GM21619 (cell line): ENCODE measurements around the gene TPRA1.

Source experiments
- ATAC-seq: cut with Tn5 transposase; IDR thresholded peaks from one replicate; pipeline ENCODE4 v1.9.1; 2021; ENCODE audit not compliant: unreplicated experiment

TPRA1 gene

GRCh38 chr3:127590593-127591465, at the start of gene TPRA1:
Gene TPRA1 (minus strand): TSS chr3:127590733. CDS start chr3:127580146, 10,587 bp downstream.
- peak; percentile 70 for ATAC-seq

GRCh38 chr3:127640042-127640355, 49.5 kb upstream of the TPRA1 start:
- no peak for ATAC-seq

- ATAC-seq = no peak
These were observed 48.9 kb upstream of the TPRA1 start for GRCh38 chr3:127639173-127640041.

GRCh38 chr3:127637971-127638370, 47.4 kb upstream of the TPRA1 start:
- no peak for ATAC-seq

- no peak for ATAC-seq
These were observed 47.0 kb upstream of the TPRA1 start for GRCh38 chr3:127637546-127637945.

GRCh38 chr3:127634653-127635052, 44.1 kb upstream of the TPRA1 start:
- ATAC-seq = no peak

GRCh38 chr3:127632035-127632820, 41.7 kb upstream of the TPRA1 start:
- no peak for ATAC-seq

GRCh38 chr3:127630811-127631714, 40.5 kb upstream of the TPRA1 start:
- no peak for ATAC-seq

- ATAC-seq = no peak
These were observed 39.2 kb upstream of the TPRA1 start for GRCh38 chr3:127629467-127630403.

- no peak for ATAC-seq
These were observed 38.4 kb upstream of the TPRA1 start, which contains the start of gene PODXL2 for GRCh38 chr3:127628788-127629466. Gene PODXL2 (plus strand): TSS chr3:127629185. CDS start chr3:127629220, 35 bp downstream.

- ATAC-seq = no peak
These were observed 37.9 kb upstream of the TPRA1 start for GRCh38 chr3:127628426-127628787.

GRCh38 chr3:127625821-127626220, 35.3 kb upstream of the TPRA1 start:
- ATAC-seq = no peak

- no peak for ATAC-seq
These were observed 33.5 kb upstream of the TPRA1 start for GRCh38 chr3:127624063-127624462.

- ATAC-seq = no peak
These were observed 32.4 kb upstream of the TPRA1 start for GRCh38 chr3:127622772-127623576.

GRCh38 chr3:127622031-127622430, 31.5 kb upstream of the TPRA1 start:
- ATAC-seq = no peak

GRCh38 chr3:127620637-127621375, 30.3 kb upstream of the TPRA1 start:
- no peak for ATAC-seq

- no peak for ATAC-seq
These were observed 28.4 kb upstream of the TPRA1 start for GRCh38 chr3:127618891-127619290.
